Stimulated activated CD4-positive, alpha-beta T cell treated with anti-CD3 and anti-CD28 coated beads, Interleukin-15, amount 100 ng/mL, for 24 hours (primary cell): ENCODE data around the gene DMD.

Experiments
- DNase-seq: peaks from one replicate; pipeline ENCODE4 v3.0.0-alpha.2; 2020

The DMD gene

DNA sequence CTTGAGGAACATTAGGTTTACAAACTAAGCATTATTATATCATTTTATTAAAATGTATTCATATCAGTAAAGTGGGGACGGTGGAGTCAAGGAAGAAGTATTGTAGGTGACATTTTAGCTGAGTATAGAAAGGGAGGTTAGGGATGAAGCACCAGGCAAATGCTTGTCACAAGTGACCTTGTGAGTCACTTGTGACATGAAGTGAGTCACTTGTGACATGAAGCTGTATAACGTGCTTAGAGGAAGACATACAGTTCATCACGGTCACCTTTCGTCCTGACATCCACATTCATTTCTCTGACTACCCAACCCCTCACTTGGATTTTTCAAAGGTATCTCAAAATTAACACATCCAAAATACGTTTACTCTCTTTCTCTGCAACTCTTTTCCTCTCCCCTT lies 1034.8 kb downstream of the DMD start:
- DNase-seq: no peak

GRCh38 chrX:32170481-32170880 lies 1040.9 kb downstream of the DMD start:
- no peak for DNase-seq

- no peak for DNase-seq
Observed at GRCh38 chrX:32155044-32155638, 1056.2 kb downstream of the DMD start.

DNA sequence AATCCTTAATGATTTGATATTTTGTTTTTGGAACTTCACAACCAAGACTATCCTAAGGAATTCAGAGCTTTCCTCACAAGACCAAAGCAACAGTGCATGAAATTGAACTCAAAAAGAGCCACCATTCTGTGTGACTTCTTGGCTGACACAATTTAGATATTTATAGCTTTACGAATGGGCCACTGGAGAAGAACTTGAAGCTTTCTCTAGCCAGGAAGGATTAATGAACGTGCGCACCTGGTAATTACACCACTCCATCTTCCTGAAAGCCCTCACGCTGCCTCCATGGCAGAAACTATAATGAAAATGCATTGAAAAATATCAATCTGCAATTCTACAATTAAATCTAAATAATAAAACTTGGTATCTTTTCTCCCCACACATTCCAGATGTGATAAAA lies 1057.8 kb downstream of the DMD start:
- no peak for DNase-seq

- no peak for DNase-seq
Observed at GRCh38 chrX:32150141-32150540, 1061.2 kb downstream of the DMD start.

- no peak for DNase-seq
Observed at GRCh38 chrX:32141841-32142240, 1069.5 kb downstream of the DMD start.

GRCh38 chrX:32139476-32139875 lies 1071.9 kb downstream of the DMD start:
- no peak for DNase-seq

- DNase-seq: no peak
Observed at GRCh38 chrX:32137525-32137924, 1073.8 kb downstream of the DMD start.

DNA sequence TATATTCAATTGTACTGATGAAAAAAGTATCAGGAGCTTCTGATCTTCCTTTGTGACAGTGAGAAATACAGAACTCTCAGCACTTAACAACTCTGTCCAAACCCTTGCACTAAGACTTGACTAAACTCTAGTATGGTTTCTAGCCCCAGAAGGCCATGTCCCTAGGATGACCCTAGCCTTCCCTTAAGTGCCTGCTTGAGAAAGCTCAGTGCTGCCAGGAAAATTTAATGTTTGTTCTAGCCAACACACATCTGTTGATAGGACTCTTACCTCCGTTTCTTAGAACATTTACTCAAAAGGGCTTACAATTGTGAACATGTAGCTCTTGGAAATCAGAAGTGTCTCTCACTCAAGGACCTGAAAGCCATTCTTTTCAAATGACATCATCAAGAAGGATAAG lies 1084.4 kb downstream of the DMD start:
- no peak for DNase-seq

DNA sequence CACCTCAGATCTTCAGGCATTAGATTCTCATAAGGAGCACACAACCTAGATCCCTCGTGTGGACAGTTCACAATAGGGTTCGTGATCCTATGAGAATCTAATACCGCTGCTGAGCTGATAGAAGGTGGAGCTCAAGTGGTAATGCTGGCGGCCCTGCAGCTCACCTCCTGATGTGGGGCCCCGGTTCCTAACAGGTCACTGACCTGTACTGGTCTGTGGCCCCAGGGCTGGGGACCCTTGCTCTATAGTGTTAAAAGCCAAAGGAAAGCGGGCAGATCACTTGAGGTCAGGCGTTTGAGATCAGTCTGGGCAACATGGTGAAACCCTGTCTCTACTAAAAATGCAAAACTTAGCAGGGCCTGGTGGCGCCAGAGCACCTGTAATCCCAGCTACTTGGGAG lies 1092.5 kb downstream of the DMD start:
- DNase-seq: no peak

DNA sequence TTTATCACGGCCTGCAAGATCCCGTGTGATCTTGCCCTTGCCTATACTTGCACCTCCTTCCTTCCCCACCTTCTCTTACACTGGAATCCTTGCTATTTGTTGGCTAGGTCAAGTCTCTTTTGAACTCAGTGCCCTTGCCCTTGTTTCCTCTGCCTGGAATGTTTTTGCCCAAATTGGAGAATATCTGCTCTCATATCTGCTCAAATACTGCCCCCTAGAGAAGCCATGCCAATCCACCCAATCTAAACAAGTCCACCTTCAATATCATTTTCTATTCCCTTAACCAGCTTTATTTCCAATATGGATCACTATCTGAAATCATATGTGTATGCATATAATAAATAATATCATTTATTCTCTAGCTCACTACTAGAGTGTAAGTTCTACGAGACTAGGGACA lies 1095.3 kb downstream of the DMD start:
- no peak for DNase-seq

DNA sequence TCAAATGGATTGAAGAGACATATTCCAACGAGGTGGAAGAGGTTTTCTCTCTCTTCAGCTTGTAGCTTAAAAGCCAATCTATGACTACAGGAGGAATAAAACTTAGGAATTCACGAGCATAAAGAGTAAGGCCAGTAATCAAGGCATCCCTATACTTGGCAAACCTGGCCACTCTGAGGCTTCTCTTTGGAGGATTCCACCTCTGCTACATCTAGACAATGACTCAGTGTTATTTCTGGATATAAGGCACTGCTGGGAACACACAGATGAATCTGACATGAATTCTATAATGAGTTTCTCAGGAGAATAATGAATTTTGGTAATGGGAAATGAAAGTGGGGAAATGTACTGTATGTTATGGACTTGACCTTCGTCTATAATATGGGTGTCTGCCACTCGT lies 1123.7 kb downstream of the DMD start:
- no peak for DNase-seq

DNA sequence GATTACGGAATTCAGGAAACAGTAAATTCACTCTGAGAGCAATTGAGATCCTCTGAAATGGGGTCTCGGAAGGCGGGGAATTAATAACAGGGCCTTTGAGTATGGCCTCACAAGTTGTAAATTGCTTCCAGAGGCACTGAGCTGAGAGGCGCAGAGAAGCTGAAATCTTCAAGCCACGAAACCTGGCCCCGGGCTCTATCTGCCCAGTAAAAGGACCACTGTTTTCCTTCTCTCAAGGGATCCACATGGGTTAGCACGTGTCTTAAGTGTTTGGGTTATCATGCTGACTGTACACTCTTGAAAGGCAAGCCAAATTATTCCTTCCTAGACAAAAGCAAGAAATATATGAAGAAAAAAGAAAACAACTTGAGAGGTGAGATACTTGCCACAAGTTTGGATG lies 1126.6 kb downstream of the DMD start:
- no peak for DNase-seq

- DNase-seq: no peak
Observed at GRCh38 chrX:32048285-32048684, 1163.1 kb downstream of the DMD start.

- no peak for DNase-seq
Observed at GRCh38 chrX:32045149-32045548, 1166.2 kb downstream of the DMD start.

DNA sequence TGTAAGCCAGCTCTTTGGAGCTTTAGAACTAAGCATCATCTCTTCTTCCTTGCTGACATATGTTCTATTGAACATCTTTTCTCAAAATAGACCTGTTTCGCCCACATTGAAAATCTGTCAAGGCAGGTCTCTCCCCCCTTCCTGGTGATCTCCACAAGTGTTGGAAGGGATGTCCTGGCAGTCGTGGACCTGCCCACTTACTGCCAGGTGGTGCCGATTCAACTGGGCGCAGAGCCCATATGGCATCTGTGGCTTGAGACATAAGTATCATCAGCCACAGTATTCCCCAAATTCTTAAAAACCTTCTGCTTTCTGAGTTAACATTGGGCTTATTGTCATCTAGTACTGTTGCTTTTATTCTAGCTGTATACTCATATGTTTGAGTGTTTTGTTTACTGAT lies 1170.2 kb downstream of the DMD start:
- DNase-seq: no peak

DNA sequence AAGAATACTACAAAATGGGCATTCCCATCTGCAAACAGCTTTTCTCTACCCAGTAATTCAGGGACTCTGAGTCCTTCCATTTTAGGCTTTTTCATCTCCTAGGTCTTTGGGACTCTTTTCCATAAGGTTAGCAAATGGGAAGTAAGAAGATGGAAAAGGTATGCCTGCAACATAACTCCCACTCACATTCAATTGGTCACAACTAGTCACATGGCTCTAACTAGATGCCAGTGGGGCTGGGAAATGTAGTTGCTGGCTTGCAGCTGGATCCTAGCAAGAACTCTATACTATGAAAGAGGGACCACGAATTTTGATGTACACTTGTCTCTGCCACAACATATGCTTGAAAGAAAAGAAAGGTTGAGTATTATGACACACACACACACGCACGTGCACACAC lies 1184.6 kb downstream of the DMD start:
- no peak for DNase-seq

- DNase-seq: no peak
Observed at GRCh38 chrX:32024072-32024471, 1187.3 kb downstream of the DMD start.

DNA sequence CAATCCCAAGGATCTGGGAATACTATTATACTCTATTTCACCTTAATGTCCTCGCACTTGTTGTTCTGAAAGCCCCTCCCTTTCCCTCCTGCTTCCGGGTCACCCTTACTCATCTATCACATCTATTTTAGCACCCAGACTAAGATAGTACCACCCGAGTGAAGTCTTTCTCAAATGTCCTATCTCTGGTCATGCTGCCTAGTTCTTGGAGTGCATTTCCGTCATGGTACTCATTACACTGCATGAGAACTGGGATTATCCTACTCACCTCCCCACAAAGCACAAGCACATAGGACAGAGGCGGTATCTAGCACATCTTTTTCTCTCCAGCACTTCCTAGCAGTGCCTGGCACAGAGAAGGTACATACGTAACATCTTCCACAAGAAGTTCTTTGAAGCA lies 1195.2 kb downstream of the DMD start:
- DNase-seq: no peak

- DNase-seq: no peak
Observed at GRCh38 chrX:32010948-32011347, 1200.4 kb downstream of the DMD start.

- no peak for DNase-seq
Observed at GRCh38 chrX:32010212-32010611, 1201.1 kb downstream of the DMD start.

- DNase-seq: no peak
Observed at GRCh38 chrX:31993637-31994036, 1217.7 kb downstream of the DMD start.

GRCh38 chrX:31988975-31989374 lies 1222.4 kb downstream of the DMD start:
- DNase-seq: no peak

GRCh38 chrX:31981546-31982062 lies 1229.7 kb downstream of the DMD start:
- no peak for DNase-seq

GRCh38 chrX:31969714-31970113 lies 1241.6 kb downstream of the DMD start:
- no peak for DNase-seq

DNA sequence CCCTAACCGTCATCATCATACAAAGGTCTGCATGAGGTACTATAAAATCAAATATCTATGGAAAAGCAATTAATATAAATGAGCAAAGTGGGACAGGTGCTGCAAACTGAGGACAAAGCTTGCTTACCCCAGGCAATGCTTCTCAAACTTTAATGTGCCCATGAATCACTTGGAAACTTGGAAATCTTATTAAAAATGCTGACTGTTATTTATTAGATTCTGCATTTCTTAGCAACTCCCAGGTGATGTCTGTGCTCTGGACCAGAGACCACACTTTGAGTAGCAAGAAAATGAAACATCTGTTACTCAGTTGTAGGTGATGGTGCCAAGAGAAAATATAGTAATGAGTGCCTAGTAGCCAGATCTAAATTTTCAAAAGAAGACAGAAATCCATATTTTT lies 1249.1 kb downstream of the DMD start:
- DNase-seq: no peak
